Cardiac muscle cell (in vitro differentiated cells and primary cell): ENCODE results near the gene VWCE. TPM values are rescaled to one million over a fixed set of nuclear protein-coding genes. Genes with fewer than 3 reads are reported as not detected.

Experiments used
- DNase-seq, 2 donors: peaks; one replicate each; pipeline versions ENCODE4 v3.0.0 to v3.0.0-alpha.2; 2010 to 2017; ENCODE audit warnings: low read depth in 1 of 2, low spot score in 1 of 2
- H3K27ac ChIP-seq: fragments of 200-600 bp; sonication (generic); 2 replicates; pipeline ENCODE4 v1.5.1; 2016
- H3K27me3 ChIP-seq: fragments of 200-600 bp; sonication (generic); 2 replicates; pipeline ENCODE4 v1.6.0; 2016; ENCODE audit warnings: control low read depth
- H3K36me3 ChIP-seq: fragments of 200-600 bp; sonication (generic); 2 replicates; pipeline ENCODE4 v1.5.1; 2016; ENCODE audit warnings: control low read depth
- H3K4me1 ChIP-seq: fragments of 200-600 bp; sonication (generic); 2 replicates; pipeline ENCODE4 v1.8.1; 2017; ENCODE audit warnings: low read depth, mild to moderate bottlenecking, mixed run types
- H3K4me3 ChIP-seq: fragments of 200-600 bp; sonication (generic); 2 replicates; pipeline ENCODE4 v1.5.1; 2016; ENCODE audit warnings: mild to moderate bottlenecking
- H3K9me3 ChIP-seq: fragments of 200-600 bp; sonication (generic); 2 replicates; pipeline ENCODE4 v1.5.1; 2017; ENCODE audit warnings: low read depth, mild to moderate bottlenecking, control low read depth
- CTCF ChIP-seq: IDR thresholded peaks from 2 replicates; pipeline ENCODE4 v1.5.1; 2012; ENCODE audit warnings: low read depth, mild to moderate bottlenecking, low read length
- polyA plus RNA-seq: library from polyadenylated mRNA; unstranded; fragments of >200 nt; fragmentation: Nextera tagmentation; extraction: Ambion mirVana; gene quantifications from 2 replicates; pipeline ENCODE4 v1.2.1, GENCODE V29; 2016
- total RNA-seq: library from RNA; depleted of rRNA; stranded (reverse); fragments of >200 nt; gene quantifications from 2 replicates; pipeline ENCODE4 v1.2.3, GENCODE V29; 2016

Gene VWCE
- total and polyA plus RNA-seq, 2 experiments from 2014 or later = 2.3 to 3.1 TPM

- DNase-seq = no peak
- Histone ChIP-seq H3K4me1 (no peaks in the 10 kb centered on the region), H3K9me3 (no peaks in the 10 kb centered on the region), H3K27ac (no peak overlapping the region), H3K27me3 (no peaks in the 10 kb centered on the region), H3K4me3 (no peak overlapping the region), H3K36me3 (no peaks in the 10 kb centered on the region)
- TF ChIP-seq CTCF = no peak
These were observed 29.8 kb downstream of the VWCE start for GRCh38 chr11:61265357-61265756.

- Histone ChIP-seq H3K36me3 (no peaks in the 10 kb centered on the region), H3K4me3 (no peak overlapping the region), H3K9me3 (no peaks in the 10 kb centered on the region), H3K4me1 (no peaks in the 10 kb centered on the region), H3K27me3 (no peaks in the 10 kb centered on the region), H3K27ac (no peak overlapping the region)
- DNase-seq = no peak
- no peak for TF ChIP-seq CTCF
These were observed 30.3 kb downstream of the VWCE start for GRCh38 chr11:61264795-61265194.

- no peak for TF ChIP-seq CTCF
- H3K27me3 ChIP-seq = no peaks in the 10 kb centered on the region
- H3K9me3 ChIP-seq = no peaks in the 10 kb centered on the region
- no peak overlapping the region for H3K4me3 ChIP-seq
- H3K27ac ChIP-seq = no peak overlapping the region
- no peaks in the 10 kb centered on the region for H3K36me3 ChIP-seq
- no peaks in the 10 kb centered on the region for H3K4me1 ChIP-seq
- no peak for DNase-seq
These were observed 30.7 kb downstream of the VWCE start for GRCh38 chr11:61264371-61264770.

GRCh38 chr11:61259363-61259762 lies 35.8 kb downstream of the VWCE start:
- Histone ChIP-seq H3K4me3 (no peak overlapping the region), H3K36me3 (no peaks in the 10 kb centered on the region), H3K27me3 (no peaks in the 10 kb centered on the region), H3K4me1 (no peaks in the 10 kb centered on the region), H3K9me3 (no peaks in the 10 kb centered on the region), H3K27ac (no peak overlapping the region)
- no peak for TF ChIP-seq CTCF
- no peak for DNase-seq

GRCh38 chr11:61258546-61258945 lies 36.6 kb downstream of the VWCE start:
- Histone ChIP-seq H3K9me3 (no peaks in the 10 kb centered on the region), H3K4me1 (no peaks in the 10 kb centered on the region), H3K4me3 (no peak overlapping the region), H3K36me3 (no peaks in the 10 kb centered on the region), H3K27me3 (no peaks in the 10 kb centered on the region), H3K27ac (no peak overlapping the region)
- DNase-seq = no peak
- no peak for TF ChIP-seq CTCF
